ENCODE results near the gene ANXA2R. TPM values are rescaled to one million over a fixed set of nuclear protein-coding genes. Genes with fewer than 3 reads are reported as not detected.

The ANXA2R gene
- polyA plus RNA-seq, 2 of the 4 experiments (the other 2 are of a cell fraction): 1.7 to 2.1 TPM

DNA sequence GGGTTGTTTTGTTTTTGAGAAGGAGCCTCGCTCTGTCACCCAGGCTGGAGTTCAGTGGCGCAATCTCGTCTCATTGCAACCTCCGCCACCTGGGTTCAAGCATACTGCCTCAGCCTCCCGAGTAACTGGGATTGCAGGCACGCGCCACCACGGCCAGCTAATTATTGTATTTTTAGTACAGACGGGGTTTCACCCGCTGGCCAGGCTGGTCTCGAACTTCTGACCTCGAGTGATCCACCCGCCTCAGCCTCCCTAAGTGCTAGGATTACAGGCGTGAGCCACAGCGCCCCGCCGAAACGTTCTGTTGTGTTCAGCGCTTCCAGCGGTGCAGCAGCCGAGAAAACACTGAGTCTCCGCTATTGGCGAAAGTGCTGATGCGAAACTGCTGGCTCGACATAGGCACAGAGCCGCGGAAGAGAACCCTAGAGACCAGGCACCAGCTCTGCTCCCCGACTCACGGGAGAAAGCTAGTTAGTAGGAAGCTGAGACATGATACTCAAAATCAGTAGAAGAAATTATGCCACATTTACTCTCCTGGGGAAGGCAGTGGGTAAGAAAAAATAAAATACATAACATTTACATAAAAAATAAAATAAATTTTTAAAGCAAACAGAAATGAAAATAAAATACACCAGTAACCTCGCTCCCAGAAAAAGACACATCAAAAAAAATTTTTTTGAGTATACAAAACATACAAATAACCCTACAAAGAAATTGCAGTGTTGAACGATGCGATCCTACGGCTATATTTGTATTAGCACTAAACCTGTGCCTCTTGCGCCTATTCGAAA, 31.6 kb downstream of the ANXA2R start (continued):
- TF ChIP-seq, protein P1, sequence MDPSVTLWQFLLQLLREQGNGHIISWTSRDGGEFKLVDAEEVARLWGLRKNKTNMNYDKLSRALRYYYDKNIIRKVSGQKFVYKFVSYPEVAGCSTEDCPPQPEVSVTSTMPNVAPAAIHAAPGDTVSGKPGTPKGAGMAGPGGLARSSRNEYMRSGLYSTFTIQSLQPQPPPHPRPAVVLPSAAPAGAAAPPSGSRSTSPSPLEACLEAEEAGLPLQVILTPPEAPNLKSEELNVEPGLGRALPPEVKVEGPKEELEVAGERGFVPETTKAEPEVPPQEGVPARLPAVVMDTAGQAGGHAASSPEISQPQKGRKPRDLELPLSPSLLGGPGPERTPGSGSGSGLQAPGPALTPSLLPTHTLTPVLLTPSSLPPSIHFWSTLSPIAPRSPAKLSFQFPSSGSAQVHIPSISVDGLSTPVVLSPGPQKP (IDR thresholded peaks at IDR 0.05; ENCODE audit: low read depth, low read length): no peak
- TF ChIP-seq HEYL (CRISPR knock-in tag; IDR thresholded peaks at IDR 0.05): no peak
- TF ChIP-seq RCOR1 (IDR thresholded peaks at IDR 0.05; ENCODE audit: low read depth, low read length): peak; percentile 63; the same call in 1 of the 2 replicates
- TF ChIP-seq KDM1A (IDR thresholded peaks at IDR 0.05; ENCODE audit: low read depth): no peak; the same call in none of the 2 replicates
- TF ChIP-seq ZNF302 (CRISPR knock-in tag; IDR thresholded peaks at IDR 0.05): no peak
- no peak for TF ChIP-seq NFE2L2 (conservative IDR thresholded peaks at IDR 0.05; ENCODE audit: low read length)
- TF ChIP-seq BCL3 (IDR thresholded peaks at IDR 0.05): peak; percentile 41; the same call in 1 of the 3 replicates
- TF ChIP-seq RAD21 (conservative IDR thresholded peaks at IDR 0.05 in 1 of 2, IDR thresholded peaks at IDR 0.05 in 1 of 2): peak in 1 of 2 experiments; percentile 34; a peak in 3 of 5 replicates
- TF ChIP-seq, protein P2, sequence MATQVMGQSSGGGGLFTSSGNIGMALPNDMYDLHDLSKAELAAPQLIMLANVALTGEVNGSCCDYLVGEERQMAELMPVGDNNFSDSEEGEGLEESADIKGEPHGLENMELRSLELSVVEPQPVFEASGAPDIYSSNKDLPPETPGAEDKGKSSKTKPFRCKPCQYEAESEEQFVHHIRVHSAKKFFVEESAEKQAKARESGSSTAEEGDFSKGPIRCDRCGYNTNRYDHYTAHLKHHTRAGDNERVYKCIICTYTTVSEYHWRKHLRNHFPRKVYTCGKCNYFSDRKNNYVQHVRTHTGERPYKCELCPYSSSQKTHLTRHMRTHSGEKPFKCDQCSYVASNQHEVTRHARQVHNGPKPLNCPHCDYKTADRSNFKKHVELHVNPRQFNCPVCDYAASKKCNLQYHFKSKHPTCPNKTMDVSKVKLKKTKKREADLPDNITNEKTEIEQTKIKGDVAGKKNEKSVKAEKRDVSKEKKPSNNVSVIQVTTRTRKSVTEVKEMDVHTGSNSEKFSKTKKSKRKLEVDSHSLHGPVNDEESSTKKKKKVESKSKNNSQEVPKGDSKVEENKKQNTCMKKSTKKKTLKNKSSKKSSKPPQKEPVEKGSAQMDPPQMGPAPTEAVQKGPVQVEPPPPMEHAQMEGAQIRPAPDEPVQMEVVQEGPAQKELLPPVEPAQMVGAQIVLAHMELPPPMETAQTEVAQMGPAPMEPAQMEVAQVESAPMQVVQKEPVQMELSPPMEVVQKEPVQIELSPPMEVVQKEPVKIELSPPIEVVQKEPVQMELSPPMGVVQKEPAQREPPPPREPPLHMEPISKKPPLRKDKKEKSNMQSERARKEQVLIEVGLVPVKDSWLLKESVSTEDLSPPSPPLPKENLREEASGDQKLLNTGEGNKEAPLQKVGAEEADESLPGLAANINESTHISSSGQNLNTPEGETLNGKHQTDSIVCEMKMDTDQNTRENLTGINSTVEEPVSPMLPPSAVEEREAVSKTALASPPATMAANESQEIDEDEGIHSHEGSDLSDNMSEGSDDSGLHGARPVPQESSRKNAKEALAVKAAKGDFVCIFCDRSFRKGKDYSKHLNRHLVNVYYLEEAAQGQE (IDR thresholded peaks at IDR 0.05): no peak
- no peak for TF ChIP-seq SREBF2 (IDR thresholded peaks at IDR 0.05)
- TF ChIP-seq HOXB13 (CRISPR knock-in tag; IDR thresholded peaks at IDR 0.05; ENCODE audit: low read depth): no peak
- TF ChIP-seq SMC3 (IDR thresholded peaks at IDR 0.05): peak; percentile 33; the same call in 2 of the 3 replicates
- TF ChIP-seq CHD4 (IDR thresholded peaks at IDR 0.05; ENCODE audit: borderline replicate concordance): peak; percentile 88; the same call in 1 of the 2 replicates
- no peak for TF ChIP-seq MYC (IDR thresholded peaks at IDR 0.05; ENCODE audit: borderline replicate concordance, low read length)
- TF ChIP-seq HDAC2 (IDR thresholded peaks at IDR 0.05): no peak
- peak; percentile 95 for TF ChIP-seq MAFK (IDR thresholded peaks at IDR 0.05; ENCODE audit: partially characterized antibody)
- TF ChIP-seq CTCF (IDR thresholded peaks at IDR 0.05): peak; percentile 34
- 0 out of 2 replicates have a peak, but pooled peaks have one; percentile 34 for TF ChIP-seq TP53 (CRISPR knock-in tag; IDR thresholded peaks at IDR 0.05)
- no peak for TF ChIP-seq ZFP36 (IDR thresholded peaks at IDR 0.05; ENCODE audit: borderline replicate concordance, partially characterized antibody)
